GM10248 (cell line): ENCODE measurements around the gene EIF3CL.
"Not testable (repeated sequence)": the region's sequence is repeated elsewhere in the genome, so short reads cannot be mapped to it uniquely, and the experiment has no call there.

ENCODE experiments used
- CTCF ChIA-PET: fragments of 300-600 bp; sonication (Branson Sonifier 250); formaldehyde crosslinking; extraction: SDS; loops from one replicate; lab custom pipeline; 2021; ENCODE audit warnings: antibody characterized with exemption; lab: Yijun Ruan, JAX
- POLR2A ChIA-PET: fragments of 350-650 bp; sonication (Branson Sonifier 250); formaldehyde crosslinking; extraction: SDS; loops from one replicate; lab custom pipeline; 2020; ENCODE audit warnings: antibody characterized with exemption; lab: Yijun Ruan, JAX
- DNase-seq: peaks from one replicate; pipeline ENCODE4 v3.0.0; 2012; ENCODE audit errors: extremely low spot score

The EIF3CL gene, protein sequence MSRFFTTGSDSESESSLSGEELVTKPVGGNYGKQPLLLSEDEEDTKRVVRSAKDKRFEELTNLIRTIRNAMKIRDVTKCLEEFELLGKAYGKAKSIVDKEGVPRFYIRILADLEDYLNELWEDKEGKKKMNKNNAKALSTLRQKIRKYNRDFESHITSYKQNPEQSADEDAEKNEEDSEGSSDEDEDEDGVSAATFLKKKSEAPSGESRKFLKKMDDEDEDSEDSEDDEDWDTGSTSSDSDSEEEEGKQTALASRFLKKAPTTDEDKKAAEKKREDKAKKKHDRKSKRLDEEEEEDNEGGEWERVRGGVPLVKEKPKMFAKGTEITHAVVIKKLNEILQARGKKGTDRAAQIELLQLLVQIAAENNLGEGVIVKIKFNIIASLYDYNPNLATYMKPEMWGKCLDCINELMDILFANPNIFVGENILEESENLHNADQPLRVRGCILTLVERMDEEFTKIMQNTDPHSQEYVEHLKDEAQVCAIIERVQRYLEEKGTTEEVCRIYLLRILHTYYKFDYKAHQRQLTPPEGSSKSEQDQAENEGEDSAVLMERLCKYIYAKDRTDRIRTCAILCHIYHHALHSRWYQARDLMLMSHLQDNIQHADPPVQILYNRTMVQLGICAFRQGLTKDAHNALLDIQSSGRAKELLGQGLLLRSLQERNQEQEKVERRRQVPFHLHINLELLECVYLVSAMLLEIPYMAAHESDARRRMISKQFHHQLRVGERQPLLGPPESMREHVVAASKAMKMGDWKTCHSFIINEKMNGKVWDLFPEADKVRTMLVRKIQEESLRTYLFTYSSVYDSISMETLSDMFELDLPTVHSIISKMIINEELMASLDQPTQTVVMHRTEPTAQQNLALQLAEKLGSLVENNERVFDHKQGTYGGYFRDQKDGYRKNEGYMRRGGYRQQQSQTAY

DNA sequence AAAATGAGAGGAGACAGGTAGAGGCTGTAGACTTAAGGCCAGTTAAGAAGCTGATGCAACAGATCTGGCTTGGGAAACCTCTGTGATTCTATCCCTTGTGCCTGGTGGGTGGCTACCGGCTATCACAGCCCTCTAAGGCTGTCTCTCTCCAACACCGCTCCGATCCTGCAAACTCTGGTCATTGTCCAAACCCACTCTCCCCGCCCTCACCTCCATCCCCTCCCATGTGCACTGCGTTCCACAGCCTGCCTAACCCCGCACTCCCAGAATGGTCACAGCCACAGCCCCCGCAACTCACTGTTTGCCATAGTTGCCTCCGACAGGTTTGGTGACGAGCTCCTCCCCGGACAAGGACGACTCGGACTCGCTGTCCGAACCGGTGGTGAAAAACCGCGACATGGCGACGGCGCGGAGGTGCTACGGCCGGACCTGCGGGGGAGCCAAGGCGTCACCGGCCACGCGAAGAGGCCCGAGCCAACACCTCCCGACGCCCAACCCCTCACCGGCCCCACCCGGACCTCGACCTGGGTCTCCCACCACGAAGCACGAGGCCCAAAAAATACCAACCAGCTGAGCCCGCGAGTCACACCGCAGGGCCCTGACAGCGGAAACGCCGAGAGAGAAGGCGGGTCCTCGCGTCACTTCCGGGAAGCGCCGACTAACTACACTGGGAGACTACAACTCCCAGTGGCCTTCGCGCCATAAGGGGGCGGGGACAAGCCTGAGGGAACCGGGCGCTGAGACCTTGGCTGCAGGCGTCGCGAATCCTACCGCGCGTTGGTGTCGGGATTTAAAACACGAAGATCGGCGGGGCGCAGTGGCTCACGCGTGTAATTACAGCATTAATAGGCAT is at the start of gene EIF3CL:
TSS of gene EIF3CL (minus strand) at position 622 of the 853 bp plus-strand sequence. CDS start at position 399, 223 bp downstream.
- CTCF ChIA-PET, DNase-seq, POLR2A ChIA-PET: not testable (repeated sequence)

DNA sequence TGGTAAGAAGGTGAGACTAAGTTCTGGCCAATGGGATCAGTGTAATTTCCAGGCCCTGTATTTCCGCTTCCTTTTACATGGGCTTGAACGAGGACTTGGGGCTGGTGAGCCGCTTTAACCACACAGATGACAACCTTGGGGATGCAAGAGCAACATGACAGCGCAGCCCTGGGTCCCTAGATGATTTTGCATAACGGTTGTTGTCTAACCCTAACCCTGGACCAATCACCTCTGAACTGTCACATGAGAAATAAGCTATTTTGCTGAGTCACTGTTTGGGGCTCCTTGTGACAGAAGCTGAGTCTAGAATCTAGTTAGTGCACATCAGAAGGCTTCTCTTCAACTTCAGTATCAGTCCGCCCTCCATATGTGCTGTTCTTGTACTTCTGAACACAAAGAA is 43.4 kb upstream of the EIF3CL start:
- CTCF ChIA-PET, DNase-seq: not testable (repeated sequence)

DNA sequence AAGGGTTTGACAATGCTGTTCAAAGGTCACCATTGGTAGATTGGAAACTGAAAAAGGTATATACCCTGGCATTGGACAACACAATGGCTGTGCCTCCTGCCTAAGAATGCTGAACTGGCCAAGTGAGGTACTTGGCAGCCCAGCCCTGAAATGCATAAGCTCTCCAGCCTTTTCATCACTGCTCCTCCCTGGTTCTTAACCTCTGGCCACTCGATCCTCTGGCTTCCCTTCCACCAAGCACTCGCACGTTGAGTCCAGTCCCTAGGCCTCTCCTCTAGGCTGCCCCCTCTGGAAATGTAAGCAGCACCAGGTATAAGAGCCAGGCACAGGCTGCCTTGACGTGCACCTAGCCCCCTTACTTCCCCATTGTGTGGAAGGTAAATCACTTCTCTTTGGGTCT is 42.7 kb upstream of the EIF3CL start:
- DNase-seq, POLR2A ChIA-PET, CTCF ChIA-PET: not testable (repeated sequence)

More for the DNA sequence above, 43.4 kb upstream of the EIF3CL start:
- POLR2A ChIA-PET: not testable (repeated sequence)

DNA sequence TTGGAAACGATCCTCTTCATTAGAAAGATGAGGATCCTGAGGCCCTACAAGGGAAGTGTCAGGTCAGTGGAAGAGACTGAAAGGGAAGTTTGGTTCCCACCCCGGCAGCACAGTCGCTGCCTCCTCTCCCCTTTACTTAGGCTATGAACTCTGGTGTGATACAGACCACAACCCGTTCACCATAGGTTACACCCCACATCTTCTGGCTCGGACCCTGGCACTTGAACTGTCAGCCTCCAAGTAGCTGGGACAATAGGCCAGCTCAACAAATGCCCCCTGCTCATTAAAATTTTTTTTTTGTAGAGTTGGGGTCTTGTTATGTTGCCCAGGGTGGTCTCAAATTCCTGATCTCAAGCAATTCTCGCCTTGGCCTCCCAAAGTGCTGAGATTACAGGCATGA is 40.3 kb upstream of the EIF3CL start:
- CTCF ChIA-PET, POLR2A ChIA-PET: not testable (repeated sequence)

DNA sequence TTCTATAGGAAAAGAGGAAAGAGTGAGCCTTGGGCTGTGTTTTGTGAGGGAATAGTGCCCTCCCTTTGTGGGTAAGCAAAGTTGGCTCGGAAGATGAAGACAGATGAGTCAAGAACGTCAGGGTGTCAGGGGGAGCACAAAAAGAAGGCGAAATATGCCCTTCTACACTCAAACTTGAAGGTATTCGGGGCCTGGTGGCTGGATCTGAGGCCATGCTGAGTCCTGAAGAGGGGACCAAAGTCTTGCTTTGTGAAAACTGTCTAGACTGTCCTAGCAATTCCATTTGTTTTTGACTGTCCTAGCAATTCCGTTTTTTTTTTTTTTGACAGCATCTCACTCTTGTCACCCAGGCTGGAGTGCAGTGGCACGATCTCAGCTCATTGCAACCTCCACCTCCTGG is 35.3 kb upstream of the EIF3CL start:
- POLR2A ChIA-PET, CTCF ChIA-PET, DNase-seq: not testable (repeated sequence)

More for the DNA sequence above, 40.3 kb upstream of the EIF3CL start:
- not testable (repeated sequence) for DNase-seq

DNA sequence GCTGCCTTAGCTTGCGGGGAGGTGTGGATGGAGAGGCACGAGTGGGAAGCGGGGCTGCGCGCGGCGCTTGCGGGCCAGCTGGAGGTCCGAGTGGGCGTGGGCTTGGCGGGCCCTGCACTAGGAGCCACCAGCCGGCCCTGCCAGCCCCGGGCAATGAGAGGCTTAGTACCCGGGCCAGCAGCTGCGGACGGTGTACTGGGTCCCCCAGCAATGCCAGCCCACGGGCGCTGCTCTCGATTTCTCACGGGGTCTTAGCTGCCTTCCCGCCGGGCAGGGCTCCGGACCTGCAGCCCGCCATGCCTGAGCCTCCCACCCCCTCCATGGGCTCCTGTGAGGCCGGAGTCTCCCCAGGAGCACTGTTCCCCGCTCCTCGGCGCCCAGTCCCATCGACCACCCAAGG is 31.7 kb upstream of the EIF3CL start:
- DNase-seq, CTCF ChIA-PET, POLR2A ChIA-PET: not testable (repeated sequence)

DNA sequence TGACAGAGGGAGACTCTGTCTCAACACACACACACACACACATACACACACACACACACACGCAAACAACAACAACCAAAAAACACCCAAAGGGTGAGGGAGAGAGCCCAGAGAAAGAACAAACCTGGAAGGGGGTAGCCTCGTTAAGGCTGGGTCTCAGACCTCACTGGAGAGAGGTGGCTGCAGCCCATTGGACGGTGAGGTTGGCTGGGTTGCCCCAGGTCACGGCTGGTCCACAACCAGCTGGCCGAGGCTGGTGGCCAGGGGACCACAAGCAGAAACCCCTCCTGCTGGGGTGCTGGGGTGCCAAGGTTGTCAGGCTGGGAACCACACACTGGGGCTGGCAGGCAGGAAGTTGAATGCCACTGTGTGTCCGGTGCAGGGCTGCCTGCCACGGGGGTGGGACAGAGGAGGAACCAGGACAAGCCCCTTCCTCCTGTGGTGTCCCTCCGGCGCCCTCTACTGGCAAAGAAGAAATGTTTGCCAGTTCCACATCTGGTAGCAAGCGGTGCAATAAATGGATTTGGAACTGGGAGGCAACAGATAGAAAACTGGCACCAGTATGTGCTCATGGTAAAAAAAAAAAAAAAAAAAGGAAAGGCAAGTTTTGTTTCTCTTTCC is 22.5 kb upstream of the EIF3CL start:
- POLR2A ChIA-PET, CTCF ChIA-PET, DNase-seq: not testable (repeated sequence)

DNA sequence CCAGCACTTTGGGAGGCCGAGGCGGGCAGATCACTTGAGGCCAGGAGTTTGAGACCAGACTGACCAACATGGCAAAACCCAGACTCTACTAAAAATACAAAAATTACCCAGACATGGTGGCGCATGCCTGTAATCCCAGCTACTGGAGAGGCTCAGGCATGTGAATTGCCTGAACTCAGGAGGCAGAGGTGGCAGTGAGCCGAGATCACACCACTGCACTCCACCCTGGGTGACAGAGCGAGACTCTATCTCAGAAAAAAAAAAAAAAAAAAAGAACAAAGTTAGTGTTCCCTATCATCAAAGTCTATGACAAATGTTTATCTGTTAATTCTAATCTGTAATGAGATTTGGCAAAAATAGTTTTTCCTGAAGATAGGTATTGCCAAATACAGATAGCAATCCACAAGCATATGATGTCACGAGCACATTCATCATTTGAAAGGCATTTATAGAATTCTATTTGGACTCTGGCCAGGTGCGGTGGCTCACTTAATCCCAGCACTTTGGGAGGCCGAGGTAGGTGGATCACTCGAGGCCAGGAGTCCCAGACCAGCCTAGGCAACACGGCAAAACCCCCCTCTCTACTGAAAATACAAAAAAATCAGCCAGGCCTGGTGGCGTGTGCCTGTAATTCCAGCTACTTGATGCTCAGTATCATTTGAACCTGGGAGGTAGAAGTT is 17.6 kb upstream of the EIF3CL start:
- DNase-seq, POLR2A ChIA-PET, CTCF ChIA-PET: not testable (repeated sequence)

DNA sequence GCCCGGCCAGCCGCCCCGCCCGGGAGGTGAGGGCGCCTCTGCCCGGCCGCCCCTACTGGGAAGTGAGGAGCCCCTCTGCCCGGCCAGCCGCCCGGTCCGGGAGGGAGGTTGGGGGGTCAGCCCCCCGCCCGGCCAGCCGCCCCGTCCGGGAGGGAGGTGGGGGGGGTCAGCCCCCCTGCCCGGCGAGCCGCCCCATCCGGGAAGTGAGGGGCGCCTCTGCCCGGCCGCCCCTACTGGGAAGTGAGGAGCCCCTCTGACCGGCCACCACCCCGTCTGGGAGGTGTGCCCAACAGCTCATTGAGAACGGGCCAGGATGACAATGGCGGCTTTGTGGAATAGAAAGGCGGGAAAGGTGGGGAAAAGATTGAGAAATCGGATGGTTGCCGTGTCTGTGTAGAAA is 13.4 kb upstream of the EIF3CL start:
- POLR2A ChIA-PET, CTCF ChIA-PET, DNase-seq: not testable (repeated sequence)

DNA sequence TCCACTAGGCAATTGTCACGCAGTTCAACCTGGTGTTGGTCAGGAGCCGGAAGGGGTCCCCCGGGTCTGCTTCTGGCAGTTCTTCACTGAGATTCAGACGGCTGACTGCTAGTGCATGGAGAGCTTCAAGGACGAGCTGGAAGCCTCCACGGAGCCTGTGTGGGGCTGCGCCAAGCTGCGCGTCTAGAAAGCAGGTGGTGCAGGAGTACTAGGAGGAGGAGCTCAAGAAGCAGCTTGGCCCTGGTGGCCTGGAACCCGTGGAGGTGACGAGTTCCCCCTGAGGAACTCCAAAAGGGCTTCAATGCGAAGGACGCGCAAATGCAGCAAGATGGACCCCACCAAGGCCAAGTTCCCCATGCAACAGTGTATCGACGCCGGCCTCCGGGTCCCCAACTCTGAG is 10.9 kb upstream of the EIF3CL start:
- CTCF ChIA-PET, DNase-seq: not testable (repeated sequence)

DNA sequence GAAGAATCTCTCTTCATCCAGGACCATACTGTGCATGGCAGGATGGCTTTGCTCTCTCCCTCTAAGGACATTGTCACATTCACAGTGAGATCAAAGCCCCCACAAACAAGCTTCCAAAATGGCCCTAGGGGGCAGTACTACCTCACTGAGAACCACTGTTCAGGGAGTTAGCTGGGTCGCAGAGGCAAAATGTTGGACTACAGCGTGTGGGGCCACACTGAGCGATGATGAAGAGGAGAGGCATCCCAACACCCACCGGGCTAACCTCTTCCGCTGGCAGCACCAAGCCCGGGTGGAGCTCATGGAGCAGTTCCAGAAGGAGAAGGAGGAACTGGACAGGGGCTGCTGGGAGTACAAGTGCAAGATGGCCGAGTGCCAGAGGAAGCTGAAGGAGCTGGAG is 9.9 kb upstream of the EIF3CL start:
- POLR2A ChIA-PET, CTCF ChIA-PET, DNase-seq: not testable (repeated sequence)

More for the DNA sequence above, 10.9 kb upstream of the EIF3CL start:
- POLR2A ChIA-PET: not testable (repeated sequence)

DNA sequence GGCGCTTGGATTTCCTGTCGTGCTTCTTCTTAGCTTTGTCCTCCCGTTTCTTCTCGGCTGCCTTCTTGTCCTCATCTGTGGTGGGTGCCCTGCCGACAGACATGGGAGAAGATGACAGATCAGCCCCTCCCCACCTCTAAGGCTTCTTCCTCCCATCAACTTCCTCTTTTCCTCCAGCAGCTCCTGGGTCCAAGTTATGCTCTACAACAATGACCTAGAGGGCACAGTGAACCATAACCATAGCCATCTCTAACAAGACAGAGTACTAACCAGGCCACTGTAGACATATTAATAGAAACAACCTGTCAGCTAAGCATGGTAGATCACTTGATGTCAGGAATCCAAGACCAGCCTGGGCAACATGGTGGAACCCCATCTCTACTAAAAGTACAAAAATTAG is 11.6 kb downstream of the EIF3CL start:
- POLR2A ChIA-PET, DNase-seq, CTCF ChIA-PET: not testable (repeated sequence)

DNA sequence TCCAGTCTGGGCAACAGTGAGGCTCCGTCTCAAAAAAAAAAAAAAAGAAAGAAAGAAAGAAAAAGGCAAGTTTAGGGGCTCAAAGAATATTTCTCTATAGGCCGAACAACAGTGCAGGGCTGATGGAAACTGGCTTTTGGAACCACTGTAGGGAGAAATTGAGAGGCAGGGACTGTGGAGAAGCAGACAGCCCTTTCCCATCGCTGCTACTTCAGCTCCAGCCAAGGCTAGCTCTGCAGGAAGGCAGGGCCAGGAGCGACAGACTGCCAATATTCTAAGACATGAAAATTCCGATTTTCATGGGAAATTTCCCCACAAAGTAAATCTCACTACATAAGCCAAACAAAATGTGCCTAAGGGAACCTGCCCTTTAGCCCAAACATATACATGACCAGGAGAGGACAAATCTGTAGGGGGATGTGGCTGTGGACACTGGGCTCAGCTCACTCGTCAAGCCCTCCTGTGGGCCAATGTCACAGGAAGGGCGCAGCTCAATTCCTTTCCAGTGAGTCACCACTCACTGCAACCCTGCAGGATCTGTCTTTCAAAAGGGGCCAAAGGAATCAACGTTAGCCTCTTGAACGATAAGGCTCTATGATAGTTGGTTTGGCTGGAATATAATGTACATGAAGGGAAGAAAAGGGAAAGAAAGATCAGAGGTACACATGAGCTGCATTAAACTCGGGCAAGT is 21.3 kb downstream of the EIF3CL start:
- DNase-seq, POLR2A ChIA-PET, CTCF ChIA-PET: not testable (repeated sequence)

DNA sequence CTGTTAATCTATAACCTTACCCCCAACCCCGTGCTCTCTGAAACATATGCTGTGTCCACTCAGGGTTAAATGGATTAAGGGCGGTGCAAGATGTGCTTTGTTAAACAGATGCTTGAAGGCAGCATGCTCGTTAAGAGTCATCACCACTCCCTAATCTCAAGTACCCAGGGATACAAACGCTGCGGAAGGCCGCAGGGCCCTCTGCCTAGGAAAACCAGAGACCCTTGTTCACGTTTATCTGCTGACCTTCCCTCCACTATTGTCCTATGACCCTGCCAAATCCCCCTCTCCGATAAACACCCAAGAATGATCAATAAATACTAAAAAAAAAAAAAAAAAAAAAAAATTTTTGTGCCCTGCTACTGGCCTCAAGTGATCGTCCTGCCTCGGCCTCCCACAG is 25.8 kb downstream of the EIF3CL start:
- DNase-seq, CTCF ChIA-PET, POLR2A ChIA-PET: not testable (repeated sequence)

DNA sequence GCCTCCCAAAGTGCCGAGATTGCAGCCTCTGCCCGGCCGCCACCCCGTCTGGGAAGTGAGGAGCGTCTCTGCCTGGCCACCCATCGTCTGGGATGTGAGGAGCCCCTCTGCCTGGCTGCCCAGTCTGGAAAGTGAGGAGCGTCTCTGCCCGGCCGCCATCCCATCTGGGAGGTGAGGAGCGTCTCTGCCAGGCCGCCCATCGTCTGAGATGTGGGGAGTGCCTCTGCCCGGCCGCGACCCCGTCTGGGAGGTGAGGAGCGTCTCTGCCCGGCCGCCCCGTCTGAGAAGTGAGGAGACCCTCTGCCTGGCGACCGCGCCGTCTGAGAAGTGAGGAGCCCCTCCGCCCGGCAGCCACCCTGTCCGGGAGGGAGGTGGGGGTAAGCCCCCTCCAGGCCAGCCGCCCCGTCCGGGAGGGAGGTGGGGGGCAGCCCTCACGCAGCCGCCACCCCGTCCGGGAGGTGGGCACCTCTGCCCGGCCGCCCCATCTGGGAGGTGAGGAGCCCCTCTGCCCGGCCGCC is 26.5 kb downstream of the EIF3CL start:
- DNase-seq, CTCF ChIA-PET, POLR2A ChIA-PET: not testable (repeated sequence)

DNA sequence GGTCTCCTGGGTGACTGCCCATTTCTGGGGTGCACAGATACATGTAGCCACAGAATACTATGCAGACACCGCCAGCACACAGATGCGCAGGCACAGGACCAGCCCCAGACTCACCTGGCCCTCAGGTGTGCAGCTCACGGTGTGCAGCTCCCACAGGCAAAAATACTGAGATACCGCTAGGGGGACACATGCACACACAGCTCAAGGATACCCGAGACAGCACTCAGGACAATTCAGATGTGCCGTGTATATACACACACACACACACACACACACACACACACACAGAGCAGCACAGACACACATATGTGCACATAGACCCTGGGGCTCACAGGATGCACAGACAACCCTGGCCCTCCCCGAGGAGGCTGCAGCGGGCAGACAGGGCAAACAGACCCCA is 28.5 kb downstream of the EIF3CL start:
- DNase-seq, POLR2A ChIA-PET, CTCF ChIA-PET: not testable (repeated sequence)
